Esophagus muscularis mucosa (tissue), 4 donors: ENCODE results near the gene SNX10. TPM values are rescaled to one million over a fixed set of nuclear protein-coding genes. Genes with fewer than 3 reads are reported as not detected.

ENCODE experiments used
- DNase-seq: peaks from one replicate; pipeline ENCODE4 v3.0.0-alpha.2; 2017; ENCODE audit errors: extremely low spot score
- H3K27ac ChIP-seq, 4 donors: fragments of 200-600 bp; sonication (generic); replicated peaks in 1 of 4; 1 replicate in 3 of 4; 2 replicates in 1 of 4; pipeline ENCODE4 v1.5.1; 2016 to 2019; ENCODE audit warnings: mild to moderate bottlenecking in 1 of 4
- H3K27me3 ChIP-seq, 4 donors: fragments of 200-600 bp; sonication (generic); one replicate each; pipeline versions ENCODE4 v1.5.1 to v1.6.0; 2016 to 2019
- H3K36me3 ChIP-seq, 4 donors: fragments of 200-600 bp; sonication (generic); one replicate each; pipeline ENCODE4 v1.5.1; 2016 to 2019
- H3K4me1 ChIP-seq, 4 donors: fragments of 200-600 bp; sonication (generic); one replicate each; pipeline ENCODE4 v1.5.1; 2016 to 2019
- H3K4me3 ChIP-seq, 4 donors: fragments of 200-600 bp; sonication (generic); 1 replicate in 2 of 4; 2 replicates in 2 of 4; pipeline ENCODE4 v1.5.1; 2016 to 2019; ENCODE audit warnings: mild to moderate bottlenecking in 4 of 4, moderate library complexity in 1 of 4
- H3K9me3 ChIP-seq, 4 donors: fragments of 200-600 bp; sonication (generic); 1 replicate in 3 of 4; 2 replicates in 1 of 4; pipeline ENCODE4 v1.5.1; 2016 to 2019
- CTCF ChIP-seq, 3 experiments: fragments of 200-600 bp in 2 of 3; fragments of 450-650 bp in 1 of 3; sonication (generic) in 2 of 3; IDR thresholded peaks; one replicate each; pipeline ENCODE4 v1.5.1; 2017 to 2019; ENCODE audit warnings: antibody characterized with exemption in 3 of 3, mild to moderate bottlenecking in 2 of 3, moderate library complexity in 1 of 3
- EP300 ChIP-seq: sonication (generic); formaldehyde crosslinking; IDR thresholded peaks from one replicate; pipeline ENCODE4 v1.6.1; 2017; ENCODE audit warnings: antibody characterized with exemption
- POLR2A ChIP-seq: fragments of 450-650 bp; IDR thresholded peaks from one replicate; pipeline ENCODE4 v1.6.1; 2017; ENCODE audit warnings: antibody characterized with exemption, moderate library complexity, mild to moderate bottlenecking, low read depth
- POLR2AphosphoS5 ChIP-seq, 2 donors: sonication (generic); formaldehyde crosslinking; IDR thresholded peaks; one replicate each; pipeline ENCODE4 v1.6.1; 2017; ENCODE audit warnings: antibody characterized with exemption in 2 of 2
- WGBS: methylation state at CpG from one replicate; pipeline ENCODE4 v1.1.5; 2018; 5-methylcytosine and 5-hydroxymethylcytosine counted together
- intact Hi-C: fragments of 100-400 bp; cut with DNase I; formaldehyde crosslinking; loops from one replicate; pipeline ENCODE4 v1.15.1; 2023
- total RNA-seq, 4 donors: library from RNA; depleted of rRNA; stranded (reverse); fragments of >200 nt; gene quantifications; one replicate each; pipeline versions ENCODE4 v1.1.0 to v1.2.1, GENCODE V29; 2016

SNX10 gene
- total RNA-seq, 4 donors from 2014 or later, result 1.9 to 5.0 (median 4.1) TPM

GRCh38 chr7:26348234-26348851 is 56.7 kb downstream of the SNX10 start:
- DNase-seq, result no peak
- intact Hi-C loops, result no loop called here
- WGBS, result 85% methylated on average over 10 of the region's 10 CpGs
- no peak overlapping the region for H3K27ac ChIP-seq
- no peaks in the 10 kb centered on the region for H3K36me3 ChIP-seq
- no peak overlapping the region for H3K4me3 ChIP-seq
- no peaks in the 10 kb centered on the region for H3K9me3 ChIP-seq
- H3K4me1 ChIP-seq, result no peaks in the 10 kb centered on the region
- peaks cover 0 to 20% (median 0%) of the 10 kb centered on the region in 4 donors for H3K27me3 ChIP-seq
- TF ChIP-seq POLR2AphosphoS5 (IDR thresholded peaks at IDR 0.05) (no peak), POLR2A (no peak), CTCF (IDR thresholded peaks at IDR 0.05) (no peak), EP300 (no peak)

- WGBS, result 79% methylated on average over 6 of the region's 6 CpGs
- no peak for TF ChIP-seq POLR2A
- no peak for TF ChIP-seq CTCF (IDR thresholded peaks at IDR 0.05)
- no peak for TF ChIP-seq POLR2AphosphoS5 (IDR thresholded peaks at IDR 0.05)
- no peak for TF ChIP-seq EP300
- intact Hi-C loops, result no loop called here
Observed at GRCh38 chr7:26349005-26349915, 57.6 kb downstream of the SNX10 start.

GRCh38 chr7:26351171-26351570 is 59.5 kb downstream of the SNX10 start:
- no peaks in the 10 kb centered on the region for H3K36me3 ChIP-seq
- 93% methylated on average over 1 of the region's 1 CpG for WGBS
- TF ChIP-seq EP300, result no peak
- TF ChIP-seq POLR2A, result no peak
- no peak for TF ChIP-seq CTCF (IDR thresholded peaks at IDR 0.05)
- TF ChIP-seq POLR2AphosphoS5 (IDR thresholded peaks at IDR 0.05), result no peak
- intact Hi-C loops, result no loop called here
- H3K9me3 ChIP-seq, result no peaks in the 10 kb centered on the region
- H3K27me3 ChIP-seq, result peaks cover 0 to 24% (median 0%) of the 10 kb centered on the region in 4 donors
- H3K4me3 ChIP-seq, result no peak overlapping the region
- no peak for DNase-seq
- no peak overlapping the region for H3K27ac ChIP-seq
- no peaks in the 10 kb centered on the region for H3K4me1 ChIP-seq

More at GRCh38 chr7:26349005-26349915, 57.6 kb downstream of the SNX10 start:
- Histone ChIP-seq H3K36me3 (no peaks in the 10 kb centered on the region), H3K4me3 (no peak overlapping the region), H3K27me3 (peaks cover 0 to 24% (median 0%) of the 10 kb centered on the region in 4 donors), H3K4me1 (no peaks in the 10 kb centered on the region), H3K9me3 (no peaks in the 10 kb centered on the region), H3K27ac (no peak overlapping the region)
- DNase-seq, result no peak

- Histone ChIP-seq H3K4me3 (no peak overlapping the region), H3K4me1 (no peaks in the 10 kb centered on the region), H3K27ac (no peak overlapping the region), H3K36me3 (no peaks in the 10 kb centered on the region), H3K9me3 (no peaks in the 10 kb centered on the region), H3K27me3 (peaks cover 0 to 4% (median 0%) of the 10 kb centered on the region in 4 donors)
- TF ChIP-seq POLR2AphosphoS5 (IDR thresholded peaks at IDR 0.05) (no peak), EP300 (no peak), POLR2A (no peak), CTCF (IDR thresholded peaks at IDR 0.05) (no peak)
- WGBS, result 95% methylated on average over 3 of the region's 3 CpGs
- no peak for DNase-seq
- intact Hi-C loops, result no loop called here
Observed at GRCh38 chr7:26356229-26356628, 64.6 kb downstream of the SNX10 start.
